Caco-2 (cell line): ENCODE measurements around the gene AUTS2. TPM values are rescaled to one million over a fixed set of nuclear protein-coding genes. Genes with fewer than 3 reads are reported as not detected.

Experiments
- BruUV-seq: library from RNA; stranded (reverse); fragments of 400-500 nt; replicated peaks from 2 replicates; lab custom pipeline; 2021; lab: Mats Ljungman, UMichigan
- CTCF ChIA-PET: fragments of 300-600 bp; sonication (Branson Sonifier 250); formaldehyde crosslinking; loops from one replicate; lab custom pipeline; 2022; ENCODE audit warnings: antibody characterized with exemption; lab: Charles Lee
- POLR2A ChIA-PET: fragments of 300-600 bp; sonication (Branson Sonifier 250); formaldehyde crosslinking; loops from one replicate; lab custom pipeline; 2022; ENCODE audit warnings: antibody characterized with exemption; lab: Charles Lee
- DNase-seq, 2 experiments: peaks; one replicate each; pipeline versions ENCODE4 v3.0.0 to v3.0.0-alpha.2; 2020 to 2022
- H3K27me3 ChIP-seq: replicated peaks from 2 replicates; pipeline ENCODE4 v1.6.0; 2011; ENCODE audit warnings: low read length; ENCODE audit not compliant: control insufficient read depth, insufficient read depth
- H3K36me3 ChIP-seq: 2 replicates; pipeline ENCODE4 v1.5.1; 2011; ENCODE audit warnings: low read length; ENCODE audit not compliant: control insufficient read depth, insufficient read depth
- H3K4me1 ChIP-seq: fragments of 250-450 bp; sonication (Bioruptor Pico); 2 replicates; pipeline ENCODE4 v1.5.1; 2020; ENCODE audit warnings: mild to moderate bottlenecking
- H3K4me3 ChIP-seq: 2 replicates; pipeline ENCODE4 v1.5.1; 2011; ENCODE audit warnings: low read depth, mild to moderate bottlenecking, control low read depth, low read length
- H3K9me3 ChIP-seq: fragments of 250-450 bp; sonication (Bioruptor Pico); 2 replicates; pipeline ENCODE4 v1.5.1; 2020; ENCODE audit warnings: mild to moderate bottlenecking, moderate library complexity
- H3K27ac Mint-ChIP-seq: one replicate; pipeline ENCODE4 v1.8.0; 2022; ENCODE audit warnings: mixed read lengths; ENCODE audit not compliant: unreplicated experiment
- H3K27me3 Mint-ChIP-seq: one replicate; pipeline ENCODE4 v1.8.0; 2022; ENCODE audit warnings: mixed read lengths; ENCODE audit not compliant: insufficient read depth, unreplicated experiment
- H3K36me3 Mint-ChIP-seq: one replicate; pipeline ENCODE4 v1.8.0; 2022; ENCODE audit warnings: mild to moderate bottlenecking, mixed read lengths; ENCODE audit not compliant: insufficient read depth, unreplicated experiment
- H3K4me1 Mint-ChIP-seq: one replicate; pipeline ENCODE4 v1.8.0; 2022; ENCODE audit warnings: low read depth, mixed read lengths; ENCODE audit not compliant: unreplicated experiment
- H3K4me3 Mint-ChIP-seq: one replicate; pipeline ENCODE4 v1.8.0; 2022; ENCODE audit warnings: mild to moderate bottlenecking, moderate library complexity, mixed read lengths; ENCODE audit not compliant: unreplicated experiment
- H3K9me3 Mint-ChIP-seq: one replicate; pipeline ENCODE4 v1.8.0; 2022; ENCODE audit warnings: mixed read lengths; ENCODE audit not compliant: unreplicated experiment
- intact Hi-C: fragments of 100-400 bp; cut with micrococcal nuclease; formaldehyde crosslinking; loops from one replicate; pipeline ENCODE4 v1.10.0; 2022; ENCODE audit not compliant: unreplicated experiment
- total RNA-seq: library from RNA; stranded (reverse); gene quantifications from 2 replicates; pipeline ENCODE4 v1.2.3, GENCODE V29; 2022
- TF ChIP-seq, protein P1 (sequence below), 2 experiments: fragments of 200-600 bp in 1 of 2; IDR thresholded peaks; 1 replicate in 1 of 2; 2 replicates in 1 of 2; pipeline versions ENCODE4 v1.5.1 to v1.8.0; 2011 to 2022; ENCODE audit warnings: antibody characterized with exemption in 1 of 2, control low read depth in 1 of 2, inconsistent platforms in 1 of 2, low read depth in 1 of 2, low read length in 1 of 2, mild to moderate bottlenecking in 1 of 2, moderate library complexity in 1 of 2; ENCODE audit not compliant: insufficient read depth in 1 of 2, severe bottlenecking in 1 of 2, unreplicated experiment in 1 of 2

The AUTS2 gene
- total RNA-seq, 1 experiment from 2014 or later: 37.1 TPM

DNA sequence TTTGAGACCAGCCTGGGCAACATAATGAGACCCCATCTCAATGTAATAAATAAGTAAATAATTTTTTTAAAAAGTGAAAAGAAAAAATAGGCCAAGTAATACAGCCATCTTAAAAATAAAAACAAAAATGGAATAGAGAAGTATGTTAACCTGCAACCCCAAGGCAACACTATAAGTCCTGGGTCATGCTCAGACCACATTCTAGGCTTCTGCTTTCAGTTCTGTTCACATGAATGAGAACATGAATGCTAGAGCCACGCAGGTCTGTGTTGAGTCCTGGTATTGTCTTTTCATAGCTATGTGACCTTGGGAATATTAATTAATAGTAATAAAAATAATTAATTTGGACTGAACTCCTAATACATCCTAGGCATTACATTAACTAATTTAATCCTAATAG, 284.0 kb downstream of the AUTS2 start:
- CTCF ChIA-PET: no interaction called here

DNA sequence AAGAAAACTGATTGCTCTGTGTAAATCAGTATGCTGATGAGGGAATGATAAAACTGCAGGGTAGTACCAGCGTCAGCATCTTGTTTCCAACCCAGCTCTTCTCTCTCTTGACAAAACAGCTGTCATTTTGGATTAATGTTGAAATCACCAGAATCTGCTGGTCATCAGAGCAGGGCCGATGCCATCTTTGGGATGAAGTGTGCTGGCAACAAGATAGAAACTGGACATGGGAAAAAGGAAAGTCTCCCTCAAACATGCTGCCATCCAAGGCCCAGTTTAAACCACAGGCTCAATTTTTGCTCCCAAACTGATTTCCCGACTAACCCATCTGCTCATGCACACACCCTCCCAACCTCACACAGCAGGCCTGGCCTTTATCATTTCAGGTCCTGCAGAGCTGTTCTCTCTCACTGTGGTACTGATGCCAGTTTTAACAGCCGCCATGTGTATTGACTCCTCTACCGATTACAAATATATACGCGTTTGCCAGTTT, 285.2 kb downstream of the AUTS2 start:
- Histone ChIP-seq H3K4me1 (no peaks in the 10 kb centered on the region), H3K4me3 (no peak overlapping the region), H3K36me3 (no peaks in the 10 kb centered on the region), H3K27me3 (no peaks in the 10 kb centered on the region), H3K9me3 (no peaks in the 10 kb centered on the region)
- no peak for DNase-seq
- TF ChIP-seq, protein P1, sequence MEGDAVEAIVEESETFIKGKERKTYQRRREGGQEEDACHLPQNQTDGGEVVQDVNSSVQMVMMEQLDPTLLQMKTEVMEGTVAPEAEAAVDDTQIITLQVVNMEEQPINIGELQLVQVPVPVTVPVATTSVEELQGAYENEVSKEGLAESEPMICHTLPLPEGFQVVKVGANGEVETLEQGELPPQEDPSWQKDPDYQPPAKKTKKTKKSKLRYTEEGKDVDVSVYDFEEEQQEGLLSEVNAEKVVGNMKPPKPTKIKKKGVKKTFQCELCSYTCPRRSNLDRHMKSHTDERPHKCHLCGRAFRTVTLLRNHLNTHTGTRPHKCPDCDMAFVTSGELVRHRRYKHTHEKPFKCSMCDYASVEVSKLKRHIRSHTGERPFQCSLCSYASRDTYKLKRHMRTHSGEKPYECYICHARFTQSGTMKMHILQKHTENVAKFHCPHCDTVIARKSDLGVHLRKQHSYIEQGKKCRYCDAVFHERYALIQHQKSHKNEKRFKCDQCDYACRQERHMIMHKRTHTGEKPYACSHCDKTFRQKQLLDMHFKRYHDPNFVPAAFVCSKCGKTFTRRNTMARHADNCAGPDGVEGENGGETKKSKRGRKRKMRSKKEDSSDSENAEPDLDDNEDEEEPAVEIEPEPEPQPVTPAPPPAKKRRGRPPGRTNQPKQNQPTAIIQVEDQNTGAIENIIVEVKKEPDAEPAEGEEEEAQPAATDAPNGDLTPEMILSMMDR (IDR thresholded peaks at IDR 0.05; ENCODE audit: insufficient read depth in 1 of 2, low read depth in 1 of 2, low read length in 1 of 2, severe bottlenecking in 1 of 2, unreplicated experiment in 1 of 2): no peak
- Mint-ChIP-seq H3K27ac (no peak overlapping the region), H3K27me3 (peaks cover 19% of the 10 kb centered on the region), H3K4me3 (no peak overlapping the region), H3K4me1 (no peaks in the 10 kb centered on the region), H3K9me3 (no peaks in the 10 kb centered on the region), H3K36me3 (no peaks in the 10 kb centered on the region)
- no TSS peak for BruUV-seq
- ChIA-PET CTCF (no interaction called here), POLR2A (no interaction called here)
- intact Hi-C loops: no loop called here

More for the DNA sequence above, 284.0 kb downstream of the AUTS2 start:
- Mint-ChIP-seq H3K27me3 (peaks cover 20% of the 10 kb centered on the region), H3K27ac (no peak overlapping the region), H3K4me1 (no peaks in the 10 kb centered on the region), H3K4me3 (no peak overlapping the region), H3K9me3 (no peaks in the 10 kb centered on the region), H3K36me3 (no peaks in the 10 kb centered on the region)
- no TSS peak for BruUV-seq
- TF ChIP-seq, protein P1 (IDR thresholded peaks at IDR 0.05; ENCODE audit: insufficient read depth in 1 of 2, low read depth in 1 of 2, low read length in 1 of 2, severe bottlenecking in 1 of 2, unreplicated experiment in 1 of 2): no peak
- no peaks in the 10 kb centered on the region for H3K36me3 ChIP-seq
- H3K9me3 ChIP-seq: no peaks in the 10 kb centered on the region
- H3K27me3 ChIP-seq: no peaks in the 10 kb centered on the region
- H3K4me1 ChIP-seq: no peaks in the 10 kb centered on the region
- POLR2A ChIA-PET: no interaction called here
- DNase-seq: no peak
- intact Hi-C loops: no loop called here
- no peak overlapping the region for H3K4me3 ChIP-seq

DNA sequence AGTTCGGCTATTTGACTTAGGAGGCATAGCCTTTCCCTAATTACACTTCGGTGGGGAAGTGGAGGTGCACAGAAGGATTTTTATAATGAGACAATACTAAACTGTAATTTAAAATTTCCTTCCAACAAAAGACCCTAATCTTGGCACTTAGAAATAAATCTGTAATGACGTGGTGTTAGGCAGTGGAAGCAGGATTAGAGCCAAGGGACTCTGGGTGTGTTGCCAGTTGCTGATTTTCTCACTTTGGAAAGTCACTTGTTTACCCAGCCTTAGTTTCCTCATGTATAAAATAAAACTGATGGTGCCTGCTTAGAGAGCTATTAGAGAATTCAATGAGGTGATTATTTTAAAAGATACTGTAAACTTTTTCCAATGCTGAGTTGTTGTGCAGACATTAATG, 287.2 kb downstream of the AUTS2 start:
- no peaks in the 10 kb centered on the region for H3K36me3 ChIP-seq
- CTCF ChIA-PET: no interaction called here
- H3K27me3 ChIP-seq: peaks cover 2% of the 10 kb centered on the region; the same call in 1 of the 2 replicates
- Mint-ChIP-seq H3K36me3 (no peaks in the 10 kb centered on the region), H3K27me3 (peaks cover 22% of the 10 kb centered on the region), H3K4me3 (no peak overlapping the region), H3K27ac (no peak overlapping the region), H3K4me1 (no peaks in the 10 kb centered on the region), H3K9me3 (no peaks in the 10 kb centered on the region)
- no peak overlapping the region for H3K4me3 ChIP-seq
- TF ChIP-seq, protein P1 (IDR thresholded peaks at IDR 0.05; ENCODE audit: insufficient read depth in 1 of 2, low read depth in 1 of 2, low read length in 1 of 2, severe bottlenecking in 1 of 2, unreplicated experiment in 1 of 2): no peak
- no peaks in the 10 kb centered on the region for H3K4me1 ChIP-seq
- POLR2A ChIA-PET: no interaction called here
- intact Hi-C loops: no loop called here
- no TSS peak for BruUV-seq
- no peak for DNase-seq
- H3K9me3 ChIP-seq: no peaks in the 10 kb centered on the region
